K562 (cell line): Measurements from ENCODE around the gene TRANK1. TPM values are rescaled to one million over a fixed set of nuclear protein-coding genes. Genes with fewer than 3 reads are reported as not detected.

ENCODE experiments used
- CBX3 ChIP-seq, 2 experiments: IDR thresholded peaks; 1 replicate in 1 of 2; 2 replicates in 1 of 2; pipeline ENCODE4 v1.6.1; 2012; ENCODE audit warnings: inconsistent platforms in 2 of 2, low read length in 2 of 2, borderline replicate concordance in 1 of 2, control low read depth in 1 of 2
- CBX8 ChIP-seq: fragments of 200-600 bp; sonication (generic); IDR thresholded peaks from 2 replicates; pipeline ENCODE4 v1.6.1; 2012; ENCODE audit warnings: borderline replicate concordance, mixed run types, low read depth, mild to moderate bottlenecking, moderate library complexity, mixed read lengths, low read length, control low read depth, inconsistent platforms; ENCODE audit not compliant: poor library complexity, severe bottlenecking; ENCODE audit errors: extremely low read depth
- CCAR2 ChIP-seq: fragments of 200-400 bp; formaldehyde crosslinking; IDR thresholded peaks from 2 replicates; pipeline ENCODE4 v1.6.1; 2017; ENCODE audit warnings: mild to moderate bottlenecking, low read depth, low read length
- CHD4 ChIP-seq: fragments of 200-600 bp; sonication (generic); IDR thresholded peaks from 3 replicates; pipeline ENCODE4 v1.6.1; 2012; ENCODE audit warnings: low read depth, mild to moderate bottlenecking, mixed read lengths, low read length, inconsistent platforms; ENCODE audit not compliant: insufficient read depth, insufficient replicate concordance, poor library complexity, severe bottlenecking
- DPF2 ChIP-seq: fragments of 450-650 bp; IDR thresholded peaks from 2 replicates; pipeline ENCODE4 v1.6.1; 2016
- JUN ChIP-seq, 2 experiments: sonication (generic) in 1 of 2; formaldehyde crosslinking in 1 of 2; IDR thresholded peaks; 2 replicates each; pipeline versions ENCODE4 v1.6.1 to v1.8.0; 2012 to 2022; ENCODE audit warnings: borderline replicate concordance in 2 of 2, mild to moderate bottlenecking in 2 of 2, improper control_type of control experiment in 1 of 2, low read depth in 1 of 2, low read length in 1 of 2, missing genetic modification reagents in 1 of 2
- KLF6 ChIP-seq: fragments of 250-450 bp; sonication (Bioruptor Pico); IDR thresholded peaks from 2 replicates; pipeline ENCODE4 v1.4.0; 2020; ENCODE audit warnings: mild to moderate bottlenecking, moderate library complexity, borderline replicate concordance
- NBN ChIP-seq: fragments of 450-650 bp; IDR thresholded peaks from 2 replicates; pipeline ENCODE4 v1.6.1; 2016; ENCODE audit warnings: low read depth, mild to moderate bottlenecking
- NFIX ChIP-seq: fragments of 250-450 bp; sonication (Bioruptor Pico); IDR thresholded peaks from 2 replicates; pipeline ENCODE4 v1.4.0; 2020; ENCODE audit warnings: low read depth, mild to moderate bottlenecking, moderate library complexity
- PHTF2 ChIP-seq: fragments of 250-450 bp; sonication (Bioruptor Pico); IDR thresholded peaks from 2 replicates; pipeline ENCODE4 v1.5.0; 2021; ENCODE audit warnings: mild to moderate bottlenecking
- RHOXF2B ChIP-seq: fragments of 250-450 bp; sonication (Bioruptor Pico); conservative IDR thresholded peaks from 2 replicates; pipeline ENCODE4 v1.5.1; 2021
- SP2 ChIP-seq: IDR thresholded peaks from 2 replicates; pipeline ENCODE4 v1.6.1; 2011; ENCODE audit warnings: mild to moderate bottlenecking, low read depth, low read length, moderate library complexity; ENCODE audit not compliant: poor library complexity, severe bottlenecking; ENCODE audit errors: extremely low read depth
- TAF15 ChIP-seq: fragments of 200-400 bp; formaldehyde crosslinking; IDR thresholded peaks from 2 replicates; pipeline ENCODE4 v1.6.1; 2017; ENCODE audit warnings: mild to moderate bottlenecking, low read depth, low read length, moderate library complexity
- TCF7L2 ChIP-seq: fragments of 150-350 bp; IDR thresholded peaks from 2 replicates; pipeline ENCODE4 v1.6.1; 2016; ENCODE audit warnings: low read depth, mild to moderate bottlenecking, low read length, moderate library complexity
- TEAD4 ChIP-seq, 2 experiments: sonication (generic) in 1 of 2; formaldehyde crosslinking in 1 of 2; IDR thresholded peaks; 2 replicates each; pipeline versions ENCODE4 v1.6.1 to v1.8.0; 2012 to 2022; ENCODE audit warnings: borderline replicate concordance in 1 of 2, inconsistent platforms in 1 of 2, low read length in 1 of 2, mild to moderate bottlenecking in 1 of 2, missing genetic modification reagents in 1 of 2
- TGIF2 ChIP-seq: sonication (generic); formaldehyde crosslinking; IDR thresholded peaks from 2 replicates; pipeline ENCODE4 v1.8.1; 2022; ENCODE audit warnings: mild to moderate bottlenecking, missing genetic modification reagents, moderate library complexity
- TRIM25 ChIP-seq: fragments of 450-650 bp; IDR thresholded peaks from 2 replicates; pipeline ENCODE4 v1.7.0; 2016; ENCODE audit warnings: borderline replicate concordance
- USF2 ChIP-seq: sonication (generic); formaldehyde crosslinking; IDR thresholded peaks from 2 replicates; pipeline ENCODE4 v1.5.0; 2020; ENCODE audit warnings: missing genetic modification reagents
- WHSC1 ChIP-seq: IDR thresholded peaks from one replicate; pipeline ENCODE4 v1.6.1; 2012; ENCODE audit warnings: low read length, control low read depth, inconsistent platforms
- ZBED1 ChIP-seq: IDR thresholded peaks from 2 replicates; pipeline ENCODE4 v1.6.1; 2014
- ZNF12 ChIP-seq: sonication (generic); formaldehyde crosslinking; IDR thresholded peaks from 2 replicates; pipeline ENCODE4 v1.4.0; 2020; ENCODE audit warnings: mild to moderate bottlenecking, missing genetic modification reagents
- ZNF3 ChIP-seq: fragments of 250-450 bp; sonication (Bioruptor Pico); IDR thresholded peaks from 2 replicates; pipeline ENCODE4 v1.5.0; 2021; ENCODE audit warnings: mild to moderate bottlenecking, moderate library complexity
- ZNF347 ChIP-seq: fragments of 450-650 bp; formaldehyde crosslinking; IDR thresholded peaks from 2 replicates; pipeline ENCODE4 v1.4.0; 2020; ENCODE audit warnings: low read depth, mild to moderate bottlenecking, moderate library complexity
- ZNF384 ChIP-seq: IDR thresholded peaks from 2 replicates; pipeline ENCODE4 v1.6.1; 2012; ENCODE audit warnings: low read depth, low read length, improper control_type of control experiment
- ZNF551 ChIP-seq: fragments of 250-450 bp; sonication (Bioruptor Pico); IDR thresholded peaks from 2 replicates; pipeline ENCODE4 v1.5.0; 2021; ENCODE audit warnings: mild to moderate bottlenecking, moderate library complexity
- ZNF668 ChIP-seq: fragments of 250-450 bp; sonication (Bioruptor Pico); IDR thresholded peaks from 2 replicates; pipeline ENCODE4 v1.8.0; 2022; ENCODE audit warnings: mild to moderate bottlenecking, inconsistent platforms
- polyA plus RNA-seq, 8 experiments: library from polyadenylated mRNA; depleted of rRNA in 4 of 8; stranded (reverse) in 5 of 8; unstranded in 3 of 8; fragments of >200 nt; fragmentation: Nextera tagmentation in 2 of 8; fragmentation: Illumina TruSeq in 1 of 8; extraction: Ambion mirVana in 2 of 8; extraction: Trizol in 1 of 8; gene quantifications; 2 replicates each; pipeline versions ENCODE4 v1.2.1 to v1.2.3, GENCODE V29; 2011 to 2014; ENCODE audit warnings: inconsistent platforms in 1 of 8, missing spikeins in 1 of 8
- total RNA-seq, 7 experiments: library from RNA; depleted of rRNA in 6 of 7; stranded (reverse); fragments of >200 nt in 6 of 7; fragmentation: Illumina TruSeq in 2 of 7; extraction: Trizol in 2 of 7; gene quantifications; 2 replicates each; pipeline versions ENCODE4 v1.2.1 to v1.2.3, GENCODE V29; 2011 to 2021; ENCODE audit warnings: low replicate concordance in 1 of 7

The TRANK1 gene
- total and polyA plus RNA-seq, 9 of the 15 experiments (the other 6 are each of a cell fraction or from before 2014, with no cell fraction given) = 0.41 to 5.3 (median 2.1) TPM

- no peak for TF ChIP-seq CBX8
- no peak for TF ChIP-seq CHD4
- TF ChIP-seq ZNF12 = no peak
- no peak for TF ChIP-seq ZNF3 (CRISPR knock-in tag)
- no peak for TF ChIP-seq CCAR2
- peak; percentile 70 for TF ChIP-seq WHSC1
- TF ChIP-seq SP2 = no peak
- TF ChIP-seq TEAD4 (IDR thresholded peaks at IDR 0.05; ENCODE audit: low read length) = no peak; the same call in 1 of the 2 replicates
- TF ChIP-seq TEAD4 (CRISPR knock-in tag; IDR thresholded peaks at IDR 0.05; ENCODE audit: borderline replicate concordance) = no peak
- no peak for TF ChIP-seq ZNF668
- TF ChIP-seq TGIF2 = no peak
- TF ChIP-seq CBX3 (IDR thresholded peaks at IDR 0.05; ENCODE audit: borderline replicate concordance in 1 of 2, low read length in 2 of 2) = no peak
- peak; percentile 68 for TF ChIP-seq ZNF384
- no peak for TF ChIP-seq KLF6 (CRISPR knock-in tag)
- TF ChIP-seq USF2 = no peak
- TF ChIP-seq DPF2 = peak; percentile 75
- TF ChIP-seq ZNF347 (CRISPR knock-in tag) = no peak
- no peak for TF ChIP-seq NFIX (CRISPR knock-in tag)
- no peak for TF ChIP-seq TAF15
- TF ChIP-seq JUN (IDR thresholded peaks at IDR 0.05; ENCODE audit: borderline replicate concordance, low read depth, low read length) = peak; percentile 88
- TF ChIP-seq JUN (CRISPR knock-in tag; IDR thresholded peaks at IDR 0.05; ENCODE audit: borderline replicate concordance) = no peak
- TF ChIP-seq NBN = no peak
- TF ChIP-seq TCF7L2 = no peak
- no peak for TF ChIP-seq RHOXF2B (CRISPR knock-in tag)
- no peak for TF ChIP-seq PHTF2 (CRISPR knock-in tag)
- TF ChIP-seq ZNF551 (CRISPR knock-in tag) = no peak
- TF ChIP-seq ZBED1 = no peak
- TF ChIP-seq TRIM25 = no peak
These were observed 32.7 kb downstream of the TRANK1 start (continued) for GRCh38 chr3:36911990-36912804.
